GM12878 (cell line): ENCODE measurements around the gene DIAPH3. TPM values are rescaled to one million over a fixed set of nuclear protein-coding genes. Genes with fewer than 3 reads are reported as not detected.
A peak's percentile ranks its signal among the peaks of the same experiment; 100 is the strongest.

Experiments
- ATAC-seq: fragments of 200-7000 bp; cut with Tn5 transposase; 3 replicates; pipeline ENCODE4 v1.9.1; 2020; ENCODE audit warnings: mild to moderate bottlenecking, moderate library complexity
- BruUV-seq: library from RNA; stranded (reverse); fragments of 400-500 nt; replicated peaks from 2 replicates; lab custom pipeline; 2021; lab: Mats Ljungman, UMichigan
- CTCF ChIA-PET: fragments of 300-600 bp; sonication (Branson Sonifier 250); formaldehyde crosslinking; extraction: SDS; loops from one replicate; lab custom pipeline; 2021; ENCODE audit warnings: inconsistent platforms; lab: Yijun Ruan, JAX
- POLR2A ChIA-PET: fragments of 350-600 bp; formaldehyde crosslinking; extraction: SDS; loops from one replicate; lab custom pipeline; 2021; ENCODE audit warnings: inconsistent platforms; lab: Charles Lee
- RAD21 ChIA-PET: fragments of 300-600 bp; sonication (Branson Sonifier 250); formaldehyde crosslinking; loops from one replicate; lab custom pipeline; 2023; ENCODE audit warnings: antibody characterized with exemption; ENCODE audit not compliant: unreplicated experiment; lab: Charles Lee
- SMC1A ChIA-PET: fragments of 300-600 bp; sonication (Branson Sonifier 250); formaldehyde crosslinking; loops from one replicate; lab custom pipeline; 2023; ENCODE audit not compliant: unreplicated experiment, uncharacterized antibody; lab: Charles Lee
- DNase-seq: peaks from one replicate; pipeline ENCODE4 v3.0.0-alpha.2; 2011; ENCODE audit warnings: low read depth, low spot score
- FAIRE-seq: peaks from 3 replicates; lab custom pipeline; 2011; peaks lifted over from hg19 to GRCh38; lab: Jason Lieb, UNC
- H2AFZ ChIP-seq: 2 replicates; pipeline ENCODE4 v1.6.0; 2011; ENCODE audit warnings: low read depth, low read length, control low read depth; ENCODE audit not compliant: control insufficient read depth
- H3K27ac ChIP-seq: 2 replicates; pipeline ENCODE4 v1.5.1; 2011; ENCODE audit warnings: control low read depth; ENCODE audit not compliant: control insufficient read depth, insufficient read depth
- H3K27me3 ChIP-seq, 2 experiments: replicated peaks in 1 of 2; 2 replicates each; pipeline versions ENCODE4 v1.6.0 to v1.6.1; 2011; ENCODE audit warnings: low read length in 1 of 2; ENCODE audit not compliant: control insufficient read depth in 2 of 2, insufficient read depth in 2 of 2
- H3K36me3 ChIP-seq, 2 experiments: 2 replicates each; pipeline ENCODE4 v1.5.1; 2011; ENCODE audit warnings: low read length in 1 of 2; ENCODE audit not compliant: control insufficient read depth in 2 of 2, insufficient read depth in 2 of 2
- H3K4me1 ChIP-seq: 2 replicates; pipeline ENCODE4 v1.6.1; 2011; ENCODE audit warnings: mild to moderate bottlenecking, low read length, moderate library complexity, mixed read lengths; ENCODE audit not compliant: control insufficient read depth, insufficient read depth
- H3K4me2 ChIP-seq: 2 replicates; pipeline ENCODE4 v1.6.0; 2011; ENCODE audit warnings: control low read depth; ENCODE audit not compliant: control insufficient read depth, insufficient read depth
- H3K4me3 ChIP-seq: fragments of 200-600 bp; sonication (generic); 2 replicates; pipeline ENCODE4 v1.5.1; 2016
- H3K79me2 ChIP-seq: 2 replicates; pipeline ENCODE4 v1.6.0; 2011; ENCODE audit warnings: low read length; ENCODE audit not compliant: control insufficient read depth, insufficient read depth
- H3K9ac ChIP-seq: 2 replicates; pipeline ENCODE4 v1.8.0; 2011; ENCODE audit warnings: low read length, control low read depth, mixed read lengths; ENCODE audit not compliant: control insufficient read depth, insufficient read depth
- H3K9me3 ChIP-seq: replicated peaks from 3 replicates; pipeline ENCODE4 v1.5.1; 2011; ENCODE audit warnings: mild to moderate bottlenecking, low read length; ENCODE audit not compliant: control insufficient read depth, insufficient read depth
- H4K20me1 ChIP-seq: 2 replicates; pipeline ENCODE4 v1.6.0; 2011; ENCODE audit not compliant: control insufficient read depth, insufficient read depth
- CTCF ChIP-seq, 3 experiments: IDR thresholded peaks in 2 of 3; conservative IDR thresholded peaks in 1 of 3; 2 replicates each; pipeline ENCODE4 v1.5.1; 2011; ENCODE audit warnings: low read depth in 3 of 3, low read length in 3 of 3, mild to moderate bottlenecking in 3 of 3, control low read depth in 2 of 3, moderate library complexity in 2 of 3, inconsistent platforms in 1 of 3, mixed read lengths in 1 of 3; ENCODE audit not compliant: control insufficient read depth in 2 of 3, insufficient read depth in 1 of 3; ENCODE audit errors: extremely low read depth in 1 of 3
- EZH2 ChIP-seq: IDR thresholded peaks from 2 replicates; pipeline ENCODE4 v1.6.1; 2012; ENCODE audit warnings: low read depth, mild to moderate bottlenecking, control low read depth, inconsistent platforms, low read length, borderline replicate concordance; ENCODE audit not compliant: control insufficient read depth
- NFYB ChIP-seq: IDR thresholded peaks from 2 replicates; pipeline ENCODE4 v1.6.1; 2011; ENCODE audit warnings: low read depth, mild to moderate bottlenecking, low read length, improper control_type of control experiment, moderate library complexity; ENCODE audit not compliant: insufficient read depth
- POU2F2 ChIP-seq: IDR thresholded peaks from 3 replicates; pipeline ENCODE4 v1.6.1; 2011; ENCODE audit warnings: low read depth, mild to moderate bottlenecking, low read length, borderline replicate concordance
- RAD21 ChIP-seq: IDR thresholded peaks from 2 replicates; pipeline ENCODE4 v1.6.1; 2011; ENCODE audit warnings: mild to moderate bottlenecking, low read depth, low read length, moderate library complexity; ENCODE audit not compliant: insufficient read depth
- SMC3 ChIP-seq: IDR thresholded peaks from 2 replicates; pipeline ENCODE4 v1.6.1; 2011; ENCODE audit warnings: low read length, improper control_type of control experiment, borderline replicate concordance
- TBL1XR1 ChIP-seq: IDR thresholded peaks from 2 replicates; pipeline ENCODE4 v1.6.1; 2012; ENCODE audit warnings: low read depth, low read length, improper control_type of control experiment
- YBX1 ChIP-seq: fragments of 450-650 bp; IDR thresholded peaks from 2 replicates; pipeline ENCODE4 v1.6.1; 2016; ENCODE audit warnings: antibody characterized with exemption
- ZZZ3 ChIP-seq: IDR thresholded peaks from 2 replicates; pipeline ENCODE4 v1.6.1; 2011; ENCODE audit warnings: low read depth; ENCODE audit not compliant: control insufficient read depth, insufficient read length
- in situ Hi-C: fragments of 300-500 bp; cut with MboI; formaldehyde crosslinking; loops from 9 replicates; pipeline ENCODE4 v1.14.3; 2018; ENCODE audit warnings: mixed read lengths
- intact Hi-C: fragments of 100-400 bp; cut with micrococcal nuclease; formaldehyde crosslinking; loops from one replicate; pipeline ENCODE4 v1.14.2; 2022; ENCODE audit not compliant: unreplicated experiment
- polyA plus RNA-seq, 11 experiments: library from polyadenylated mRNA; depleted of rRNA in 4 of 11; unstranded in 6 of 11; stranded (reverse) in 5 of 11; fragments of >200 nt; fragmentation: Nextera tagmentation in 4 of 11; fragmentation: Illumina TruSeq in 1 of 11; extraction: Ambion mirVana in 4 of 11; extraction: Trizol in 1 of 11; gene quantifications; 1 replicate in 1 of 11; 2 replicates in 10 of 11; pipeline versions ENCODE4 v1.2.1 to v1.2.3, GENCODE V29; 2011 to 2016; ENCODE audit warnings: inconsistent platforms in 2 of 11, missing spikeins in 2 of 11, low read depth in 1 of 11
- total RNA-seq, 4 experiments: library from RNA; depleted of rRNA in 3 of 4; stranded (reverse); fragments of >200 nt in 3 of 4; fragmentation: Illumina TruSeq in 1 of 4; extraction: Trizol in 1 of 4; gene quantifications; 2 replicates each; pipeline versions ENCODE4 v1.2.1 to v1.2.3, GENCODE V29; 2013 to 2021

Gene DIAPH3
- total and polyA plus RNA-seq, 10 of the 15 experiments (the other 5 are each of a cell fraction or from before 2014, with no cell fraction given): 10.1 to 25.2 (median 15.4) TPM

DNA sequence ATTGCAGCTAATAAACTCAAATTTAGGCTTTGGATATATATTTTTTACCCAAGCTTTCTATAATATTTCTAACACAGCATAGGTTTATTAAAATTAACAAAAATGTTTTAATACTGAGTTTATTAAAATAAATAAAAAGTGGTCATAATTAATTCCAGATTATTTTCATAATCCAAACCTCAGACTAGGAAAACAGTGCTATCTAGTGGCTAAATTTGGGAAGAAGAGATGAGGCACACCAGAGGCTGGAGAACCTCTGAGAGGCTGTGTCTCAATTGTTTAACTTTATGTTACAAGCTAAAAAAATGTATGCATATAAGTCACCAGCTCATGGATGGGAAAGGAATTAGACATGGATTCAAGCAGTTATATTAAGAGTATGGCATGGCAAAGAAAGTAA lies 392.5 kb downstream of the DIAPH3 start:
- CTCF ChIA-PET: interaction anchor here (0.8 to 6.3 kb wide), 30 partner anchors 9 to 660 kb away, joined by 3 to 124 read pairs (median 4); no protein-coding TSS in a partner anchor
- BruUV-seq: no TSS peak
- no peaks in the 10 kb centered on the region; a peak in 1 of 4 replicates for H3K36me3 ChIP-seq

More for the DNA sequence above, 392.5 kb downstream of the DIAPH3 start:
- in situ Hi-C loops: no loop called here
- H3K4me2 ChIP-seq: no peak overlapping the region
- ChIA-PET SMC1A (interaction anchor here (0.9 to 5.2 kb wide), 18 partner anchors 10 to 660 kb away, joined by 3 to 56 read pairs (median 4); no protein-coding TSS in a partner anchor), RAD21 (interaction anchor here (0.8 to 4.8 kb wide), 12 partner anchors 15 to 660 kb away, joined by 3 to 48 read pairs (median 3); no protein-coding TSS in a partner anchor), POLR2A (no interaction called here)
- FAIRE-seq (peak; percentile 52), ATAC-seq (no peak), DNase-seq (no peak)
- intact Hi-C loops: loop anchor here (2.0 to 10.0 kb wide), 4 partner anchors 90 to 664 kb away; no protein-coding TSS in a partner anchor
- no peaks in the 10 kb centered on the region for H3K27me3 ChIP-seq
- no peak overlapping the region for H2AFZ ChIP-seq
- TF ChIP-seq ZZZ3: no peak
- no peak for TF ChIP-seq TBL1XR1
- no peak for TF ChIP-seq EZH2
- TF ChIP-seq RAD21: peak; percentile 61
- peak; percentile 39 to 54 (median 44); a peak in 5 of 6 replicates for TF ChIP-seq CTCF (IDR thresholded peaks at IDR 0.05 in 2 of 3, conservative IDR thresholded peaks at IDR 0.05 in 1 of 3; ENCODE audit: control insufficient read depth in 2 of 3, extremely low read depth in 1 of 3, insufficient read depth in 1 of 3, low read depth in 3 of 3, low read length in 3 of 3)
- no peak for TF ChIP-seq NFYB
- no peak for TF ChIP-seq POU2F2
- TF ChIP-seq SMC3: peak; percentile 37; the same call in 1 of the 2 replicates
- no peak for TF ChIP-seq YBX1
- H3K9ac ChIP-seq: no peak overlapping the region
- H3K27ac ChIP-seq: no peak overlapping the region
- H4K20me1 ChIP-seq: no peaks in the 10 kb centered on the region
- no peaks in the 10 kb centered on the region for H3K79me2 ChIP-seq
- H3K4me1 ChIP-seq: no peaks in the 10 kb centered on the region
- no peak overlapping the region for H3K4me3 ChIP-seq
- no peaks in the 10 kb centered on the region for H3K9me3 ChIP-seq
